Measurements from ENCODE around the gene DUS2.
"Not testable (repeated sequence)": the region's sequence is repeated elsewhere in the genome, so short reads cannot be mapped to it uniquely, and the experiment has no call there.

The DUS2 gene

GRCh38 chr16:68078701-68079375 lies 55.8 kb downstream of the DUS2 start:
- DNase-seq = no peak

- no peak for DNase-seq
These were observed 56.2 kb downstream of the DUS2 start for GRCh38 chr16:68079376-68079625.

- no peak for DNase-seq
These were observed 56.7 kb downstream of the DUS2 start for GRCh38 chr16:68079626-68080344.

GRCh38 chr16:68081861-68082628 lies 59.0 kb downstream of the DUS2 start:
- no peak for DNase-seq

- DNase-seq = no peak
These were observed 59.6 kb downstream of the DUS2 start for GRCh38 chr16:68082629-68083238.

GRCh38 chr16:68083239-68083781 lies 60.2 kb downstream of the DUS2 start:
- no peak for DNase-seq

- DNase-seq = no peak
These were observed 60.9 kb downstream of the DUS2 start for GRCh38 chr16:68083861-68084503.

GRCh38 chr16:68084504-68085258 lies 61.6 kb downstream of the DUS2 start:
- peak; percentile 49 for DNase-seq

GRCh38 chr16:68085259-68086071 lies 62.4 kb downstream of the DUS2 start, which contains the start of gene NFATC3:
TSS of gene NFATC3 (plus strand) at chr16:68085370. CDS start at chr16:68085682, 312 bp downstream.
- DNase-seq = no peak

GRCh38 chr16:68086336-68086841 lies 63.3 kb downstream of the DUS2 start:
- DNase-seq = no peak

- no peak for DNase-seq
These were observed 63.8 kb downstream of the DUS2 start for GRCh38 chr16:68086860-68087268.

GRCh38 chr16:68087688-68088087 lies 64.6 kb downstream of the DUS2 start:
- no peak for DNase-seq

- no peak for DNase-seq
These were observed 65.3 kb downstream of the DUS2 start for GRCh38 chr16:68088130-68088972.

GRCh38 chr16:68089067-68089466 lies 66.0 kb downstream of the DUS2 start:
- no peak for DNase-seq

GRCh38 chr16:68090130-68090529 lies 67.0 kb downstream of the DUS2 start:
- DNase-seq = no peak

- DNase-seq = no peak
These were observed 67.4 kb downstream of the DUS2 start for GRCh38 chr16:68090533-68090932.

- DNase-seq = no peak
These were observed 68.5 kb downstream of the DUS2 start for GRCh38 chr16:68091380-68092261.

- not testable (repeated sequence) for DNase-seq
These were observed 69.2 kb downstream of the DUS2 start for GRCh38 chr16:68092275-68092674.

All from NCI-H187 treated with DMSO at 0.1 percent for 48 hours (cell line).